Measurements from ENCODE around the gene TOMM20.
A peak's percentile ranks its signal among the peaks of the same experiment; 100 is the strongest.
"Not testable (repeated sequence)": the region's sequence is repeated elsewhere in the genome, so short reads cannot be mapped to it uniquely, and the experiment has no call there.

Gene TOMM20

GRCh38 chr1:235102259-235102582 lies 26.4 kb downstream of the TOMM20 start:
- no peak for DNase-seq (ENCODE audit: low read depth in 3 of 3)

DNA sequence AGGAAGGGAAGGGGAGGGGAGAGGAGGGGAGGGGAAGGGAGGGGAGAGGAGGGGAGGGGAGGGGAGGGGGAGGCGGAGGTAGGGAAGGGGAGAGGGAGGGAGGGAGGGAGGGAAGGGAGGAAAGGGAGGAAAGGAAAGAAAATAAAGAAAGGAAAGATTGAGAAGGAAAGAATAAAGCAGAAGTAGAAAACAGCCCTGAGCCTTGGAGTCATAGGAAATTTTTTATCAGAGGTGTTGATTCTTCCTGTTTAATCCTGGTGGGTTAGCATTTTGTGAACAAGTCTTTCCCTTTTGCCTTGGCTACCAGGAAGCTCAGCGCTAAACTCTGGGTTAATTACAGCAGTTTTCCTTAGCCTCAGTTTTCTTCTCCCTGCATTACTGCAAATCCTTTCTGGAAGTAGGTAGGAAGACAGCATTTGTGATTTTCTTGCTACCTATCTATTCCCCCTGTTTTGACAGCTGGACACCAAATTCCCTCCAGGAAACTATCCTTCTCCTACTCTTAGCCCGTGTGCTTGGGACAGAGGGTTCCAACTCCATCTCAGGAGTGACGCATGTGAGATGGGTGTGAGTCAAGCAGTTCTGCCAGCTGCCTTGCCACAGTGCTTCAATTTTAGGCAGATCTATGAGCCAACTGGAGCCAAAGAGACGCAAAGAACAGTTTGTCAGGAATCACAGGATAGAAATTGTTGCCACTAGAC lies 26.9 kb downstream of the TOMM20 start:
- no peak for DNase-seq (ENCODE audit: low read depth in 3 of 3)

DNA sequence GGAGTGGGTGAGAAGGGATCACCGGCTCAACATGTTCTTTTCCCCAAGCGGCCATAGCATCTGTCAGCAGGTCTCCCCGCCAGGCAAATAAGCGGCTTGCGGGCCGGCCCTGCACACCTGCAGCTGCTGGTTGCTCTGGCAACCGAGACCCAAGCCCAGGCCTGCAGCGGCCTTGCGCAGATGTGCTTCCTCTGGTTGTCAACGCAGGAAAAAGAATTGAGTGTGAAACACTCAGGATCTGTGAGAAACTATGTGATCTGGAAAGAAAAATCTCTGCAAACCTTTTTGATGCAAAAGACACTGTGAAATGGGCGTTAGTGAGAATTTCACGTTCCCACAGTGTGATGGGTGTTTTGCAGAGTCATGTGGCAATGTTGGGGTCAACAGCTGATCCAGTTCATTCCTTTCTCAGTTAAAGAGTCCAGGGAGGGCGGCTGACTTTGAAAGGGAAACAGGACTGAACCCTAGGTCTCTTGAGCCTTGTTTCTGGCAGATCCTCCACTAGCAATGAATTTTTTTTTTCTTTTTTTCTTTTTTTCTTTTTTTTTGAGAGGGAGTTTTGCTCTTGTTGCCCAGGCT lies 28.4 kb downstream of the TOMM20 start:
- DNase-seq (ENCODE audit: low read depth in 3 of 3): no peak

DNA sequence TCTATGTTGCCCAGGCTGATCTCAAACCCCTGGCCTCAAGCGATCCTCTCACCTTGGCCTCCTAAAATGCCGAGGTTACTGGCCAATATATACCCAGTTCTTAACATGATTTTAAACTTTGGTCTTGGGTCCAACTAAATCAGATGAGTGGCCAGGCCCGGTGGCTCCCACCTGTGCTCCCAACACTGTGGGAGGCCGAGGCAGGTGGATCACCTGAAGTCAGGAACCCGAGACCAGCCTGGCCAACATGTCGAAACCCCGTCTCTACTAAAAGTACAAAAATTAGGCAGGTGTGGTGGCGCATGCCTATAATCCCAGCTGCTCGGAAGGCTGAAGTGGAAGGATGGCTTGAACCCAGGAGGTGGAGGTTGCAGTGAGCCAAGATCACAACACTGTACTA lies 29.6 kb downstream of the TOMM20 start:
- no peak for DNase-seq (ENCODE audit: low read depth in 3 of 3)

- no peak for DNase-seq (ENCODE audit: low read depth in 3 of 3)
Measured at GRCh38 chr1:235098547-235098946, 30.1 kb downstream of the TOMM20 start.

DNA sequence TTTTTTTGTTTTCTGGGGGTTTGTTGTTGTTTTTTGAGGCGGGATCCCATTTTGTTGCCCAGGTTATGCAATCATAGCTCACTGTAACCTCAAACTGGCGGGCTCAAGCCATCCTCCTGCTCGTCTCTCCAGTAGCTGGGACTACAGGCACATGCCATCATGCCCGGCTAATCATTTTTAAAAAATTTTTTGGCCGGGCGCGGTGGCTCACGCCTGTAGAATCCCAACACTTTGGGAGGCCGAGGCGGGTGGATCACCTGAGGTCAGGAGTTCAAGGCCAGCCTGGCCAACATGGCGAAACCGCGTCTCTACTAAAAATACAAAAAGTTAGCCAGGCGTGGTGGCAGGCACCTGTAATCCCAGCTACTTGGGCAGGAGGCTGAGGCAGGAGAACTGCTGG lies 31.1 kb downstream of the TOMM20 start:
- DNase-seq (ENCODE audit: low read depth in 3 of 3): not testable (repeated sequence)

DNA sequence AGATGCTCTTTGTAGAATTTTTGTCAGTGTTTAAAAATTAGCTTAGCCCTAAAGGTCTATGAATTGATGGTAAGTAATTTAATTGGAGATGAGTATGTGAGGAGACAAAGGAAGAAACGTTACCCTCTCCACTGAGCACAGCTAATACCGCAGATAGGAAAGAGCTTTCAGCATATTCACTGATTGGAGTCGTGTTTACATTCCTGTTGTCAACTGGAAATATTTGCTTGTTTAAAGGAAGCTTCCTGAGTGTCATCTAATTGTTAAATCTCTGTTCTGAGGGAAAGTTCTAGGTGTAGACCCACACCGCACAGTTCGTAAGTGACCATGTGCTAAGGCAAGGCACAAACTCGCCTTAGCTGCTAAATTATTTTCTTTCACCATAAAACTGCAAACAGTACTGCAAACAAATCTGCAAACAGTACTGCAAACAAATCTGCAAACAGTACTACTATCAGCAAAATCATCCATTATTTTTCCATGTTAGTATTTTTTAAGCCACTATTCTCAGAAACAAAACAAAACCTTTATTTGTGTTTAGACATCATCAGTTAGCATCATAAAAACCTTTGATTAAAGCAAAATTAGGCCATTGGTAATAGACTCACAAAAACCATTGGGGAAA lies 32.6 kb downstream of the TOMM20 start:
- no peak for DNase-seq (ENCODE audit: low read depth in 3 of 3)

- peak; percentile 60 to 74 (median 69) for DNase-seq (ENCODE audit: low read depth in 3 of 3)
Measured at GRCh38 chr1:235093696-235094592, 34.7 kb downstream of the TOMM20 start.

GRCh38 chr1:235093013-235093695 lies 35.5 kb downstream of the TOMM20 start:
- DNase-seq (ENCODE audit: low read depth in 3 of 3): no peak

DNA sequence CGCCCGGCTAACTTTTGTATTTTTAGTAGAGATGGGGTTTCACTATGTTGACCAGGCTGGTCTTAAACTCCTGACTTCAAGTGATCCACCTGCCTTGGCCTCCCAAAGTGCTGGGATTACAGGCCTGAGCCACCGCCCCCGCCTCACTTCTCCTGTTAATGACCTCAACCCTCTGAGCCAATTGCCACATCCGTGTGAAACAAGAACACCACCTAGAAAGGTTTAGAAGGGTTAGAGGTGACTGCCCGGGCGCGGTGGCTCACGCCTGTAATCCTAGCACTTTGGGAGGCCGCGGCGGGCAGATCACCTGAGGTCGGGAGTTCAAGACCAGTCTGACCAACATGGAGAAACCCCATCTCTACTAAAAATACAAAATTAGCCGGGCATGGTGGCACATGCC lies 36.2 kb downstream of the TOMM20 start:
- not testable (repeated sequence) for DNase-seq (ENCODE audit: low read depth in 3 of 3)

- not testable (repeated sequence) for DNase-seq (ENCODE audit: low read depth in 3 of 3)
Measured at GRCh38 chr1:235092045-235092406, 36.6 kb downstream of the TOMM20 start.

GRCh38 chr1:235091319-235092044 lies 37.2 kb downstream of the TOMM20 start:
- DNase-seq (ENCODE audit: low read depth in 3 of 3): not testable (repeated sequence)

DNA sequence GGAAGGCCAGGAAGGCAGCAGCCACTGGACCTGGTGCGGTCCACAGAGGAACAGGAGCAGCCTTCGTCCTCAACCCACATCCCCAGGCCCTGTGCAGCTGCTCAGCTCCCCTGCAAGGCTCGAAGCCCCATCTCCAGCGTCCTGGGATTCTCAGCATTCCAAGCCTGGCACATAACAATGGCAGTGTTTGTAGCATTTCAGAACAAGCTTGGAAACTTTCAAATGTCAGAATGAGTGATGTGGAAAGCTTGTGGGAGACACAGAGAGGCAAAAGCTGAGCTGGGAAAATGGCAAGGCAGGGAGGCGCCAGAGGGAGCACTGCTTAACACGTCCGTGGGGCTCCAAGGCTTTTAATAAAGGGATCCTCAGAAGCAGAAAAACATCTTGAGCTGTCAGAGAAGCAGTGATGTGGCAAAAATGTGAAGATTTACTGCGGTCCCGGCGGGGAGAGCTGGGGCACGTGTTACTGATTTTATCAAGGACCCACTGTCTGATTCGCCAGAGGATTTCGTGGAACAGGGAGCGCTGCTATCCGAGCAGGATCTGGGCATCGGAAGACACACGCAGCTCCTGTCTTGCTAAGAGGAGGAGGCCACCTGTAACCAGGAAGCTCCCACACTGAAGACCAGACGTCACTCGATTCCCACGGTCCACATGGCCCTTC lies 38.1 kb downstream of the TOMM20 start:
- DNase-seq (ENCODE audit: low read depth in 3 of 3): no peak

- DNase-seq (ENCODE audit: low read depth in 3 of 3): no peak
Measured at GRCh38 chr1:235088907-235089306, 39.7 kb downstream of the TOMM20 start.

GRCh38 chr1:235088430-235088829 lies 40.2 kb downstream of the TOMM20 start:
- no peak for DNase-seq (ENCODE audit: low read depth in 3 of 3)

- DNase-seq (ENCODE audit: low read depth in 3 of 3): no peak
Measured at GRCh38 chr1:235087906-235088305, 40.7 kb downstream of the TOMM20 start.

- not testable (repeated sequence) for DNase-seq (ENCODE audit: low read depth in 3 of 3)
Measured at GRCh38 chr1:235085411-235086117, 43.1 kb downstream of the TOMM20 start.

DNA sequence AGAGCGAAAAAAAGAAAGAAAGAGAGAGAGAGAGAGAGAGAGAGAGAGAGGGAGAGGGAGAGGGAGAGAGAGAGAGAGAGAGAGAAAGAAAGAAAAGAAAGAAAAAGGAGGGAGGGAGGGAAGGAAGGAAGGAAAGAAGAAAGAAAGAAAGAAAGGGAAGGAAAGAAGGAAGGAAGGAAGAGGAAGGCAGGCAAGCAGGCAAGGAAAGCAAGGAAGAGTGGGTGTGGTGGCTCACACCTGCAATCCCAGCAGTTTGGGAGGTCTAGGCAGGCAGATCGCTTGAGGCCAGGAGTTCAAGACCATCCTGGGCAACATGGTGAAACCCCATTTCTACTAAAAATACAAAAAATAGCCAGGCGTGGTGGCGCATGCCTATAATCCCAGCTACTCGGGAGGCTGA lies 47.8 kb downstream of the TOMM20 start:
- not testable (repeated sequence) for DNase-seq (ENCODE audit: low read depth in 3 of 3)

DNA sequence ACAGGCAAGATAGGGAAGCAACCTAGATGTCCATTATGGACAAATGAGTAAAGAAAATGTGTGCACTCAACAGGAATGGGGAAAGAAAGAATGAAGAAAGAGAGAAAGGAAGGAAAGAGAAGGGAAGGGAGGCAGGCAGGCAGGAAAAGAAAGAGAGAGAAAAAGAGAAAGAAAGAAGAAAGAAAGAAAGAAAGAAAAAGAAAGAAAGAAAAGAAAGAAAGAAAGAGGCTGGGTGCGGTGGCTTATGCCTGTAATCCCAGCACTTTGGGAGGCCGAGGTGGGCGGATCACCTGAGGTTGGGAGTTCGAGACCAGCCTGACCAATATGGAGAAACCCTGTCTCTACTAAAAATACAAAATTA lies 48.4 kb downstream of the TOMM20 start:
- not testable (repeated sequence) for DNase-seq (ENCODE audit: low read depth in 3 of 3)

Data from stimulated activated CD4-positive, alpha-beta T cell treated with anti-CD3 and anti-CD28 coated beads, TNF-alpha, amount 100 ng/mL, for 4 hours (primary cell).